ENCODE data around the gene ZNF500.

GRCh38 chr16:4703906-4704305 is 63.1 kb downstream of the ZNF500 start:
- no peak for TF ChIP-seq CTCF (IDR thresholded peaks at IDR 0.05)
- TF ChIP-seq YY1 (IDR thresholded peaks at IDR 0.05; ENCODE audit: low read depth): no peak
- TF ChIP-seq, protein P1, sequence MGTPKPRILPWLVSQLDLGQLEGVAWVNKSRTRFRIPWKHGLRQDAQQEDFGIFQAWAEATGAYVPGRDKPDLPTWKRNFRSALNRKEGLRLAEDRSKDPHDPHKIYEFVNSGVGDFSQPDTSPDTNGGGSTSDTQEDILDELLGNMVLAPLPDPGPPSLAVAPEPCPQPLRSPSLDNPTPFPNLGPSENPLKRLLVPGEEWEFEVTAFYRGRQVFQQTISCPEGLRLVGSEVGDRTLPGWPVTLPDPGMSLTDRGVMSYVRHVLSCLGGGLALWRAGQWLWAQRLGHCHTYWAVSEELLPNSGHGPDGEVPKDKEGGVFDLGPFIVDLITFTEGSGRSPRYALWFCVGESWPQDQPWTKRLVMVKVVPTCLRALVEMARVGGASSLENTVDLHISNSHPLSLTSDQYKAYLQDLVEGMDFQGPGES (IDR thresholded peaks at IDR 0.05; ENCODE audit: low read depth, low read length): no peak
- no peak for TF ChIP-seq USF2 (IDR thresholded peaks at IDR 0.05; ENCODE audit: borderline replicate concordance, low read depth, low read length)
- no peak for TF ChIP-seq REST (IDR thresholded peaks at IDR 0.05; ENCODE audit: low read depth, low read length)
- no peak for TF ChIP-seq EP300 (IDR thresholded peaks at IDR 0.05; ENCODE audit: borderline replicate concordance in 1 of 2, low read depth in 1 of 2, low read length in 1 of 2)
- TF ChIP-seq GABPA (IDR thresholded peaks at IDR 0.05; ENCODE audit: low read depth): no peak

Data from SK-N-SH (cell line).